ENCODE measurements around the gene GRK3.

The GRK3 gene

GRCh38 chr22:25760294-25760693 lies 195.8 kb downstream of the GRK3 start:
- DNase-seq (ENCODE audit: low spot score): no peak

GRCh38 chr22:25760848-25761595 lies 196.5 kb downstream of the GRK3 start:
- no peak for DNase-seq (ENCODE audit: low spot score)

- no peak for DNase-seq (ENCODE audit: low spot score)
Observed at GRCh38 chr22:25762147-25762546, 197.7 kb downstream of the GRK3 start.

GRCh38 chr22:25763239-25763777 lies 198.8 kb downstream of the GRK3 start:
- DNase-seq (ENCODE audit: low spot score): no peak

GRCh38 chr22:25764270-25765015 lies 200.0 kb downstream of the GRK3 start:
- DNase-seq (ENCODE audit: low spot score): no peak

- no peak for DNase-seq (ENCODE audit: low spot score)
Observed at GRCh38 chr22:25765016-25765367, 200.5 kb downstream of the GRK3 start.

- DNase-seq (ENCODE audit: low spot score): no peak
Observed at GRCh38 chr22:25765801-25766200, 201.3 kb downstream of the GRK3 start.

GRCh38 chr22:25766418-25766817 lies 201.9 kb downstream of the GRK3 start:
- no peak for DNase-seq (ENCODE audit: low spot score)

GRCh38 chr22:25770333-25770732 lies 205.9 kb downstream of the GRK3 start:
- DNase-seq (ENCODE audit: low spot score): no peak

- DNase-seq (ENCODE audit: low spot score): no peak
Observed at GRCh38 chr22:25772288-25772687, 207.8 kb downstream of the GRK3 start.

GRCh38 chr22:25774575-25775026 lies 210.1 kb downstream of the GRK3 start:
- DNase-seq (ENCODE audit: low spot score): no peak

GRCh38 chr22:25775531-25775930 lies 211.1 kb downstream of the GRK3 start:
- no peak for DNase-seq (ENCODE audit: low spot score)

- no peak for DNase-seq (ENCODE audit: low spot score)
Observed at GRCh38 chr22:25777411-25777810, 212.9 kb downstream of the GRK3 start.

GRCh38 chr22:25777870-25778269 lies 213.4 kb downstream of the GRK3 start:
- no peak for DNase-seq (ENCODE audit: low spot score)

All from CD4-positive, alpha-beta T cell treated with Interleukin-15 for 4 hours (primary cell).